ENCODE measurements around the gene ARL6IP4.

- TF ChIP-seq, protein P1, sequence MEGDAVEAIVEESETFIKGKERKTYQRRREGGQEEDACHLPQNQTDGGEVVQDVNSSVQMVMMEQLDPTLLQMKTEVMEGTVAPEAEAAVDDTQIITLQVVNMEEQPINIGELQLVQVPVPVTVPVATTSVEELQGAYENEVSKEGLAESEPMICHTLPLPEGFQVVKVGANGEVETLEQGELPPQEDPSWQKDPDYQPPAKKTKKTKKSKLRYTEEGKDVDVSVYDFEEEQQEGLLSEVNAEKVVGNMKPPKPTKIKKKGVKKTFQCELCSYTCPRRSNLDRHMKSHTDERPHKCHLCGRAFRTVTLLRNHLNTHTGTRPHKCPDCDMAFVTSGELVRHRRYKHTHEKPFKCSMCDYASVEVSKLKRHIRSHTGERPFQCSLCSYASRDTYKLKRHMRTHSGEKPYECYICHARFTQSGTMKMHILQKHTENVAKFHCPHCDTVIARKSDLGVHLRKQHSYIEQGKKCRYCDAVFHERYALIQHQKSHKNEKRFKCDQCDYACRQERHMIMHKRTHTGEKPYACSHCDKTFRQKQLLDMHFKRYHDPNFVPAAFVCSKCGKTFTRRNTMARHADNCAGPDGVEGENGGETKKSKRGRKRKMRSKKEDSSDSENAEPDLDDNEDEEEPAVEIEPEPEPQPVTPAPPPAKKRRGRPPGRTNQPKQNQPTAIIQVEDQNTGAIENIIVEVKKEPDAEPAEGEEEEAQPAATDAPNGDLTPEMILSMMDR (conservative IDR thresholded peaks at IDR 0.05 in 1 of 2, IDR thresholded peaks at IDR 0.05 in 1 of 2; ENCODE audit: low read depth in 1 of 2, low read length in 2 of 2): no peak
- no peak for TF ChIP-seq EZH2 (IDR thresholded peaks at IDR 0.05; ENCODE audit: low read length, missing control alignments)
These were observed 8.2 kb downstream of the ARL6IP4 start for GRCh38 chr12:122988612-122989212.

Data from fibroblast of lung (primary cell).